8988T (cell line): ENCODE data around the gene ARF1.

Experiments used
- DNase-seq: peaks from one replicate; pipeline ENCODE4 v3.0.0; 2011

Gene ARF1

GRCh38 chr1:228082214-228082917 lies at the start of gene ARF1:
Gene ARF1, plus strand, starts transcription at chr1:228082708. Its CDS starts 14,407 bp downstream, at chr1:228097115.
- DNase-seq = peak; percentile 96

GRCh38 chr1:228033376-228033775 lies 49.1 kb upstream of the ARF1 start:
- no peak for DNase-seq

- no peak for DNase-seq
Observed at GRCh38 chr1:228034954-228035837, 47.3 kb upstream of the ARF1 start.

- no peak for DNase-seq
Observed at GRCh38 chr1:228035844-228036243, 46.7 kb upstream of the ARF1 start.

GRCh38 chr1:228036701-228037231 lies 45.7 kb upstream of the ARF1 start:
- DNase-seq = no peak

GRCh38 chr1:228037401-228038386 lies 44.8 kb upstream of the ARF1 start:
- no peak for DNase-seq

GRCh38 chr1:228038387-228039005 lies 44.0 kb upstream of the ARF1 start:
- no peak for DNase-seq

GRCh38 chr1:228039006-228039903 lies 43.3 kb upstream of the ARF1 start:
- DNase-seq = no peak

- DNase-seq = no peak
Observed at GRCh38 chr1:228039986-228040385, 42.5 kb upstream of the ARF1 start.

GRCh38 chr1:228041316-228041715 lies 41.2 kb upstream of the ARF1 start:
- no peak for DNase-seq

GRCh38 chr1:228042508-228042907 lies 40.0 kb upstream of the ARF1 start:
- DNase-seq = no peak

GRCh38 chr1:228043281-228043848 lies 39.1 kb upstream of the ARF1 start:
- DNase-seq = no peak

GRCh38 chr1:228044961-228045360 lies 37.5 kb upstream of the ARF1 start:
- DNase-seq = no peak

GRCh38 chr1:228045405-228045804 lies 37.1 kb upstream of the ARF1 start:
- no peak for DNase-seq

- DNase-seq = no peak
Observed at GRCh38 chr1:228045871-228046270, 36.6 kb upstream of the ARF1 start.

- no peak for DNase-seq
Observed at GRCh38 chr1:228046421-228047182, 35.9 kb upstream of the ARF1 start.

- DNase-seq = no peak
Observed at GRCh38 chr1:228047183-228047466, 35.4 kb upstream of the ARF1 start.

- no peak for DNase-seq
Observed at GRCh38 chr1:228048120-228048519, 34.4 kb upstream of the ARF1 start.

- no peak for DNase-seq
Observed at GRCh38 chr1:228048659-228049298, 33.7 kb upstream of the ARF1 start.
